ENCODE measurements around the gene MOB3B.

Gene MOB3B

DNA sequence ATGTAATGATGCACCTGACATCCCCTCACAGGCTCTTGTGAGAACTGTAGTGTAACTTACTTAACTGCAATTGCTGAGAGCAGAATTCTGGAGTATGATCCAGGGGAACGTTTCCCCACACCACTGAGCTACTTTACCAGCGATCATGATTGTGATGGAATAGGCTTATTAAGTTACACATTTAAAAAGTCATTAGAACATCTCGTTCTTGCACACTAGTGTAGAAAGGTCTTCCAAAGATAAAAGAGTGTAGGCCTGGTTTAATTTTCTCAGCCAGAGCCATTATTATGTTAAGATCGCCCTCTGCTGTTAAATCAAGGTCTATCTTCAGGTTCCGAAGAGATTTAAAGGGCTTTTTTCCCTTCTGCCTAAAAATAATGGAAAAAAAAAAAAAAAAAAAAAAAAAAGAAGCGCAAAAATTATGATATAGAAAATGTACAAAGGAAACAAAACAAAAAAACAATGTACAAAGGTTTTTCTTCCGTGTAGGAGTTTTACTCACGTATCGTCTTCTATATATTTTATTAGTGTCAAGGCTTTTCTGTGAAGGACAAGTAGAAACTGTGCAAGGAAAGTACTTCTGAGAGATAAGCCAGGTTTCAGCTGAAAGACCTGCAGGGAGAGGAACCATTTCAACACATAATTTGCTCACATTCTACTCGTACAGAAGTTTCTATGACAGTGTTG, 18.6 kb upstream of the MOB3B start:
- TF ChIP-seq ESRRG (CRISPR knock-in tag; IDR thresholded peaks at IDR 0.05) = no peak
- TF ChIP-seq RARB (CRISPR knock-in tag; IDR thresholded peaks at IDR 0.05) = no peak
- TF ChIP-seq ZNF8 (CRISPR knock-in tag; IDR thresholded peaks at IDR 0.05) = no peak
- no peak for TF ChIP-seq PPARA (CRISPR knock-in tag; IDR thresholded peaks at IDR 0.05; ENCODE audit: borderline replicate concordance)
- no peak for TF ChIP-seq CSDC2 (CRISPR knock-in tag; IDR thresholded peaks at IDR 0.05)
- TF ChIP-seq, protein P1, sequence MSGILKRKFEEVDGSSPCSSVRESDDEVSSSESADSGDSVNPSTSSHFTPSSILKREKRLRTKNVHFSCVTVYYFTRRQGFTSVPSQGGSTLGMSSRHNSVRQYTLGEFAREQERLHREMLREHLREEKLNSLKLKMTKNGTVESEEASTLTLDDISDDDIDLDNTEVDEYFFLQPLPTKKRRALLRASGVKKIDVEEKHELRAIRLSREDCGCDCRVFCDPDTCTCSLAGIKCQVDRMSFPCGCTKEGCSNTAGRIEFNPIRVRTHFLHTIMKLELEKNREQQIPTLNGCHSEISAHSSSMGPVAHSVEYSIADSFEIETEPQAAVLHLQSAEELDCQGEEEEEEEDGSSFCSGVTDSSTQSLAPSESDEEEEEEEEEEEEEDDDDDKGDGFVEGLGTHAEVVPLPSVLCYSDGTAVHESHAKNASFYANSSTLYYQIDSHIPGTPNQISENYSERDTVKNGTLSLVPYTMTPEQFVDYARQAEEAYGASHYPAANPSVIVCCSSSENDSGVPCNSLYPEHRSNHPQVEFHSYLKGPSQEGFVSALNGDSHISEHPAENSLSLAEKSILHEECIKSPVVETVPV (CRISPR knock-in tag; IDR thresholded peaks at IDR 0.05) = no peak
- TF ChIP-seq, protein P2, sequence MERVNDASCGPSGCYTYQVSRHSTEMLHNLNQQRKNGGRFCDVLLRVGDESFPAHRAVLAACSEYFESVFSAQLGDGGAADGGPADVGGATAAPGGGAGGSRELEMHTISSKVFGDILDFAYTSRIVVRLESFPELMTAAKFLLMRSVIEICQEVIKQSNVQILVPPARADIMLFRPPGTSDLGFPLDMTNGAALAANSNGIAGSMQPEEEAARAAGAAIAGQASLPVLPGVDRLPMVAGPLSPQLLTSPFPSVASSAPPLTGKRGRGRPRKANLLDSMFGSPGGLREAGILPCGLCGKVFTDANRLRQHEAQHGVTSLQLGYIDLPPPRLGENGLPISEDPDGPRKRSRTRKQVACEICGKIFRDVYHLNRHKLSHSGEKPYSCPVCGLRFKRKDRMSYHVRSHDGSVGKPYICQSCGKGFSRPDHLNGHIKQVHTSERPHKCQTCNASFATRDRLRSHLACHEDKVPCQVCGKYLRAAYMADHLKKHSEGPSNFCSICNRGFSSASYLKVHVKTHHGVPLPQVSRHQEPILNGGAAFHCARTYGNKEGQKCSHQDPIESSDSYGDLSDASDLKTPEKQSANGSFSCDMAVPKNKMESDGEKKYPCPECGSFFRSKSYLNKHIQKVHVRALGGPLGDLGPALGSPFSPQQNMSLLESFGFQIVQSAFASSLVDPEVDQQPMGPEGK (CRISPR knock-in tag; IDR thresholded peaks at IDR 0.05; ENCODE audit: borderline replicate concordance) = no peak
- no peak for TF ChIP-seq ZC3H10 (CRISPR knock-in tag; IDR thresholded peaks at IDR 0.05)
- no peak for TF ChIP-seq BACH2 (CRISPR knock-in tag; IDR thresholded peaks at IDR 0.05; ENCODE audit: borderline replicate concordance)
- TF ChIP-seq TCF4 (CRISPR knock-in tag; IDR thresholded peaks at IDR 0.05; ENCODE audit: borderline replicate concordance) = no peak
- TF ChIP-seq, protein P3, sequence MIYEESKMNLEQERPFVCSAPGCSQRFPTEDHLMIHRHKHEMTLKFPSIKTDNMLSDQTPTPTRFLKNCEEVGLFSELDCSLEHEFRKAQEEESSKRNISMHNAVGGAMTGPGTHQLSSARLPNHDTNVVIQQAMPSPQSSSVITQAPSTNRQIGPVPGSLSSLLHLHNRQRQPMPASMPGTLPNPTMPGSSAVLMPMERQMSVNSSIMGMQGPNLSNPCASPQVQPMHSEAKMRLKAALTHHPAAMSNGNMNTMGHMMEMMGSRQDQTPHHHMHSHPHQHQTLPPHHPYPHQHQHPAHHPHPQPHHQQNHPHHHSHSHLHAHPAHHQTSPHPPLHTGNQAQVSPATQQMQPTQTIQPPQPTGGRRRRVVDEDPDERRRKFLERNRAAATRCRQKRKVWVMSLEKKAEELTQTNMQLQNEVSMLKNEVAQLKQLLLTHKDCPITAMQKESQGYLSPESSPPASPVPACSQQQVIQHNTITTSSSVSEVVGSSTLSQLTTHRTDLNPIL (CRISPR knock-in tag; IDR thresholded peaks at IDR 0.05; ENCODE audit: low read depth) = no peak
- TF ChIP-seq ISL1 (CRISPR knock-in tag; IDR thresholded peaks at IDR 0.05) = no peak
- TF ChIP-seq SNAI2 (CRISPR knock-in tag; IDR thresholded peaks at IDR 0.05) = no peak
- TF ChIP-seq, protein P4, sequence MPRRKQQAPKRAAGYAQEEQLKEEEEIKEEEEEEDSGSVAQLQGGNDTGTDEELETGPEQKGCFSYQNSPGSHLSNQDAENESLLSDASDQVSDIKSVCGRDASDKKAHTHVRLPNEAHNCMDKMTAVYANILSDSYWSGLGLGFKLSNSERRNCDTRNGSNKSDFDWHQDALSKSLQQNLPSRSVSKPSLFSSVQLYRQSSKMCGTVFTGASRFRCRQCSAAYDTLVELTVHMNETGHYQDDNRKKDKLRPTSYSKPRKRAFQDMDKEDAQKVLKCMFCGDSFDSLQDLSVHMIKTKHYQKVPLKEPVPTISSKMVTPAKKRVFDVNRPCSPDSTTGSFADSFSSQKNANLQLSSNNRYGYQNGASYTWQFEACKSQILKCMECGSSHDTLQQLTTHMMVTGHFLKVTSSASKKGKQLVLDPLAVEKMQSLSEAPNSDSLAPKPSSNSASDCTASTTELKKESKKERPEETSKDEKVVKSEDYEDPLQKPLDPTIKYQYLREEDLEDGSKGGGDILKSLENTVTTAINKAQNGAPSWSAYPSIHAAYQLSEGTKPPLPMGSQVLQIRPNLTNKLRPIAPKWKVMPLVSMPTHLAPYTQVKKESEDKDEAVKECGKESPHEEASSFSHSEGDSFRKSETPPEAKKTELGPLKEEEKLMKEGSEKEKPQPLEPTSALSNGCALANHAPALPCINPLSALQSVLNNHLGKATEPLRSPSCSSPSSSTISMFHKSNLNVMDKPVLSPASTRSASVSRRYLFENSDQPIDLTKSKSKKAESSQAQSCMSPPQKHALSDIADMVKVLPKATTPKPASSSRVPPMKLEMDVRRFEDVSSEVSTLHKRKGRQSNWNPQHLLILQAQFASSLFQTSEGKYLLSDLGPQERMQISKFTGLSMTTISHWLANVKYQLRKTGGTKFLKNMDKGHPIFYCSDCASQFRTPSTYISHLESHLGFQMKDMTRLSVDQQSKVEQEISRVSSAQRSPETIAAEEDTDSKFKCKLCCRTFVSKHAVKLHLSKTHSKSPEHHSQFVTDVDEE (CRISPR knock-in tag; IDR thresholded peaks at IDR 0.05) = no peak
- peak; percentile 91 for ATAC-seq

DNA sequence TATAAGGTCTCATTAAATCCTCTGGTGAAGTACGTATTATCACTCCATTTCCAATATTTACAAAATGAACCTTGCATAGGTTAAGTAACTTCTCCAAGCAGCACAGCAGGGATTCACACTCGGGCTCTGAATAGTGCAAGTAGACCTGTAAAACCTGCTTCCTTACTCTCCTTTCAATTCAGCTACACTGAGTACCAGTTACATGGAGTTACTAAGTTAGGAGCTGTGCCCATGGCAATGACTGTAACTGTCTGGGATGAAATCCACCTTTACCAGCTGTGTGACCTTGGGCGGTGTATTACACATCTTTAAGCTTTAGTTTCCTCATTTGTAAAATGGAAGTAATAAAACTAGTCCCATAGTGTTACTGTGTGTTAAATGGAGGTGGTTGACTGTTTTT, 15.9 kb upstream of the MOB3B start:
- TF ChIP-seq PPARA (CRISPR knock-in tag; IDR thresholded peaks at IDR 0.05; ENCODE audit: borderline replicate concordance) (no peak), OSR1 (CRISPR knock-in tag; IDR thresholded peaks at IDR 0.05) (no peak), CSDC2 (CRISPR knock-in tag; IDR thresholded peaks at IDR 0.05) (no peak), BACH2 (CRISPR knock-in tag; IDR thresholded peaks at IDR 0.05; ENCODE audit: borderline replicate concordance) (no peak), ESRRG (CRISPR knock-in tag; IDR thresholded peaks at IDR 0.05) (no peak), RARB (CRISPR knock-in tag; IDR thresholded peaks at IDR 0.05) (no peak), TOX (CRISPR knock-in tag; IDR thresholded peaks at IDR 0.05; ENCODE audit: borderline replicate concordance) (no peak), ARNTL (CRISPR knock-in tag; IDR thresholded peaks at IDR 0.05; ENCODE audit: borderline replicate concordance, low read depth) (no peak), ZFP3 (CRISPR knock-in tag; IDR thresholded peaks at IDR 0.05) (no peak), ISL1 (CRISPR knock-in tag; IDR thresholded peaks at IDR 0.05) (no peak), TCF4 (CRISPR knock-in tag; IDR thresholded peaks at IDR 0.05; ENCODE audit: borderline replicate concordance) (no peak)
- TF ChIP-seq, protein P2 (CRISPR knock-in tag; IDR thresholded peaks at IDR 0.05; ENCODE audit: borderline replicate concordance) = no peak
- TF ChIP-seq, protein P4 (CRISPR knock-in tag; IDR thresholded peaks at IDR 0.05) = no peak
- no peak for ATAC-seq

Data from SK-N-SH treated with all-trans-retinoic acid at 6 μM for 48 hours (cell line).